HG02840 (cell line): Measurements from ENCODE around the gene LRCH1.

Experiments used
- ATAC-seq: cut with Tn5 transposase; IDR thresholded peaks from one replicate; pipeline ENCODE4 v1.9.1; 2021; ENCODE audit warnings: mild to moderate bottlenecking, moderate library complexity, moderate number of reproducible peaks; ENCODE audit not compliant: unreplicated experiment, low FRiP score

Gene LRCH1

GRCh38 chr13:46682015-46682414, 129.0 kb downstream of the LRCH1 start:
- ATAC-seq: no peak

GRCh38 chr13:46682707-46683106, 129.7 kb downstream of the LRCH1 start:
- no peak for ATAC-seq

GRCh38 chr13:46683676-46684260, 130.8 kb downstream of the LRCH1 start:
- ATAC-seq: no peak

- no peak for ATAC-seq
Observed at GRCh38 chr13:46684287-46685001, 131.5 kb downstream of the LRCH1 start.

GRCh38 chr13:46685006-46685730, 132.2 kb downstream of the LRCH1 start:
- no peak for ATAC-seq

- ATAC-seq: no peak
Observed at GRCh38 chr13:46686171-46686570, 133.2 kb downstream of the LRCH1 start.

GRCh38 chr13:46687810-46688209, 134.8 kb downstream of the LRCH1 start:
- ATAC-seq: no peak

- no peak for ATAC-seq
Observed at GRCh38 chr13:46688306-46688705, 135.3 kb downstream of the LRCH1 start.

GRCh38 chr13:46698014-46698413, 145.0 kb downstream of the LRCH1 start:
- no peak for ATAC-seq

- ATAC-seq: no peak
Observed at GRCh38 chr13:46698910-46699460, 146.0 kb downstream of the LRCH1 start.

- no peak for ATAC-seq
Observed at GRCh38 chr13:46712524-46712923, 159.6 kb downstream of the LRCH1 start.

GRCh38 chr13:46715363-46715762, 162.4 kb downstream of the LRCH1 start:
- ATAC-seq: no peak

GRCh38 chr13:46716821-46717220, 163.9 kb downstream of the LRCH1 start:
- ATAC-seq: no peak

GRCh38 chr13:46717275-46717674, 164.3 kb downstream of the LRCH1 start:
- no peak for ATAC-seq

- ATAC-seq: no peak
Observed at GRCh38 chr13:46717856-46718255, 164.9 kb downstream of the LRCH1 start.

- no peak for ATAC-seq
Observed at GRCh38 chr13:46720189-46720588, 167.2 kb downstream of the LRCH1 start.

GRCh38 chr13:46721054-46721453, 168.1 kb downstream of the LRCH1 start:
- no peak for ATAC-seq

- no peak for ATAC-seq
Observed at GRCh38 chr13:46726347-46726746, 173.4 kb downstream of the LRCH1 start.

- no peak for ATAC-seq
Observed at GRCh38 chr13:46728777-46729176, 175.8 kb downstream of the LRCH1 start.

GRCh38 chr13:46731535-46731934, 178.6 kb downstream of the LRCH1 start:
- no peak for ATAC-seq

GRCh38 chr13:46735425-46735824, 182.5 kb downstream of the LRCH1 start:
- no peak for ATAC-seq
